Right ventricle myocardium inferior (tissue), 1 donor: ENCODE results near the gene CAP2. TPM values are rescaled to one million over a fixed set of nuclear protein-coding genes. Genes with fewer than 3 reads are reported as not detected.

Source experiments
- ATAC-seq: fragments of 200-7000 bp; cut with Tn5 transposase; one replicate; pipeline ENCODE4 v1.9.1; 2020; ENCODE audit warnings: mild to moderate bottlenecking, moderate library complexity
- DNase-seq: peaks from one replicate; pipeline ENCODE4 v3.0.0; 2021; ENCODE audit errors: missing footprints
- intact Hi-C: fragments of 100-400 bp; cut with DNase I; formaldehyde crosslinking; loops from one replicate; pipeline ENCODE4 v1.11.0; 2022
- long read RNA-seq: library from polyadenylated mRNA; unstranded; transcript quantifications from one replicate; pipeline ENCODE4 v2.0.0, GENCODE V29; 2021
- total RNA-seq: library from RNA; stranded (reverse); fragmentation: NEBNext Ultra II Directional; extraction: Animal tissue kit (Norgen Biotek cat#: 25700); gene quantifications from one replicate; pipeline ENCODE4 v1.2.1, GENCODE V29; 2021
- donor health status: DM: no; HTN: yes; CAD: no; lungs with severe emphysema.

Gene CAP2
- 137 TPM for total RNA-seq
- long read RNA-seq, transcript CAP2-201 (13 exons, 3,316 nt), result major isoform, 96 of 105 reads
- long read RNA-seq, partial matches to known transcripts, result 6 of 105 reads
- long read RNA-seq, other reads (novel, unspliced or antisense), result 3 of 105 reads

GRCh38 chr6:17392978-17393891 lies at the start of gene CAP2:
CAP2 (plus strand) TSS chr6:17393595; CDS start chr6:17421556, 27,961 bp downstream.
- intact Hi-C loops, result loop anchor here (5.0 kb wide), 2 partner anchors 86 to 106 kb away; no protein-coding TSS in a partner anchor
- ATAC-seq, result peak; percentile 93
- peak; percentile 81 for DNase-seq

GRCh38 chr6:17347012-17347411 lies 46.4 kb upstream of the CAP2 start:
- ATAC-seq (no peak), DNase-seq (no peak)
- intact Hi-C loops, result no loop called here

- DNase-seq, result no peak
- intact Hi-C loops, result no loop called here
- no peak for ATAC-seq
These were observed 44.0 kb upstream of the CAP2 start for GRCh38 chr6:17349427-17349826.

- intact Hi-C loops, result no loop called here
- ATAC-seq (no peak), DNase-seq (no peak)
These were observed 41.1 kb upstream of the CAP2 start for GRCh38 chr6:17352302-17352701.

GRCh38 chr6:17353440-17354175 lies 39.8 kb upstream of the CAP2 start:
- ATAC-seq, result no peak
- intact Hi-C loops, result no loop called here
- DNase-seq, result no peak

GRCh38 chr6:17354700-17355403 lies 38.5 kb upstream of the CAP2 start:
- no peak for ATAC-seq
- intact Hi-C loops, result no loop called here

GRCh38 chr6:17355404-17355774 lies 38.0 kb upstream of the CAP2 start:
- no peak for ATAC-seq
- intact Hi-C loops, result no loop called here
- no peak for DNase-seq

More at GRCh38 chr6:17354700-17355403, 38.5 kb upstream of the CAP2 start:
- DNase-seq, result no peak

- no peak for ATAC-seq
- intact Hi-C loops, result no loop called here
- no peak for DNase-seq
These were observed 34.9 kb upstream of the CAP2 start for GRCh38 chr6:17358515-17358914.

GRCh38 chr6:17360564-17360963 lies 32.8 kb upstream of the CAP2 start:
- intact Hi-C loops, result no loop called here
- no peak for ATAC-seq
- no peak for DNase-seq

- ATAC-seq (no peak), DNase-seq (no peak)
- intact Hi-C loops, result no loop called here
These were observed 32.4 kb upstream of the CAP2 start for GRCh38 chr6:17361013-17361412.

GRCh38 chr6:17365961-17366360 lies 27.4 kb upstream of the CAP2 start:
- intact Hi-C loops, result no loop called here
- ATAC-seq (no peak), DNase-seq (no peak)

- no peak for DNase-seq
- ATAC-seq, result no peak
- intact Hi-C loops, result no loop called here
These were observed 25.5 kb upstream of the CAP2 start for GRCh38 chr6:17367868-17368267.

GRCh38 chr6:17381424-17382147 lies 11.8 kb upstream of the CAP2 start:
- ATAC-seq, result no peak
- DNase-seq, result no peak
- intact Hi-C loops, result no loop called here

GRCh38 chr6:17385660-17386059 lies 7.7 kb upstream of the CAP2 start:
- DNase-seq, result no peak
- intact Hi-C loops, result no loop called here
- no peak for ATAC-seq

- DNase-seq (no peak), ATAC-seq (no peak)
- intact Hi-C loops, result no loop called here
These were observed 5.0 kb upstream of the CAP2 start for GRCh38 chr6:17388365-17388764.

- intact Hi-C loops, result no loop called here
- ATAC-seq (no peak), DNase-seq (no peak)
These were observed 4.0 kb upstream of the CAP2 start for GRCh38 chr6:17389274-17389847.

- intact Hi-C loops, result loop anchor here (5.0 kb wide), 2 partner anchors 83 to 103 kb away; no protein-coding TSS in a partner anchor
These were observed 3.1 kb upstream of the CAP2 start for GRCh38 chr6:17390276-17390675.

GRCh38 chr6:17391976-17392375 lies 1.4 kb upstream of the CAP2 start:
- no peak for DNase-seq
- intact Hi-C loops, result loop anchor here (5.0 kb wide), 2 partner anchors 85 to 105 kb away; no protein-coding TSS in a partner anchor
- no peak for ATAC-seq

More at GRCh38 chr6:17390276-17390675, 3.1 kb upstream of the CAP2 start:
- DNase-seq, result no peak
- ATAC-seq, result no peak
